ENCODE data around the gene CAP2.
"Not testable (repeated sequence)": the region's sequence is repeated elsewhere in the genome, so short reads cannot be mapped to it uniquely, and the experiment has no call there.

Gene CAP2

GRCh38 chr6:17419189-17419575 lies 25.8 kb downstream of the CAP2 start:
- CTCF ChIA-PET, result interaction anchor here (1.3 kb wide), 1 partner anchor 124 kb away, joined by 3 read pairs; no protein-coding TSS in a partner anchor
- no peak for DNase-seq (ENCODE audit: extremely low spot score)
- POLR2A ChIA-PET, result no interaction called here
- no peak for TF ChIP-seq CTCF (IDR thresholded peaks at IDR 0.05; ENCODE audit: control extremely low read depth, extremely low read depth, low read depth, missing control alignments)

- DNase-seq (ENCODE audit: extremely low spot score), result no peak
- POLR2A ChIA-PET, result no interaction called here
- no peak for TF ChIP-seq CTCF (IDR thresholded peaks at IDR 0.05; ENCODE audit: control extremely low read depth, extremely low read depth, low read depth, missing control alignments)
- CTCF ChIA-PET, result no interaction called here
Measured at GRCh38 chr6:17420368-17420767, 27.0 kb downstream of the CAP2 start.

DNA sequence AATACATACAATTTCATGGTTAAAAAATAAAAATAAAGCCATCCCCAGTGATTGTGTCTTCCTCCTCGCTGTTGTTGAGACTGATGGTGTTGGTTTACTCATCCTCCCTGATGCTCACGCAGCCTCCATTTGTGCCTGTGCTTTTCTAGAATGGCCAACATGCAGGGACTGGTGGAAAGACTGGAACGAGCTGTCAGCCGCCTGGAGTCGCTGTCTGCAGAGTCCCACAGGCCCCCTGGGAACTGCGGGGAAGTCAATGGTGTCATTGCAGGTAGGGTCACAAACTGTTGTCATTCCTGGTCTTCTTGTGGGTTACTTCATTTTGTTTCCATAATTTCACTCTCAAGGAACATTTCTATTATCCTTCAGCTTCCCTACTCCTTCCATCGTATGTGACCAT lies 28.0 kb downstream of the CAP2 start:
- TF ChIP-seq CTCF (IDR thresholded peaks at IDR 0.05; ENCODE audit: control extremely low read depth, extremely low read depth, low read depth, missing control alignments), result no peak
- ChIA-PET POLR2A (no interaction called here), CTCF (no interaction called here)
- DNase-seq (ENCODE audit: extremely low spot score), result no peak

DNA sequence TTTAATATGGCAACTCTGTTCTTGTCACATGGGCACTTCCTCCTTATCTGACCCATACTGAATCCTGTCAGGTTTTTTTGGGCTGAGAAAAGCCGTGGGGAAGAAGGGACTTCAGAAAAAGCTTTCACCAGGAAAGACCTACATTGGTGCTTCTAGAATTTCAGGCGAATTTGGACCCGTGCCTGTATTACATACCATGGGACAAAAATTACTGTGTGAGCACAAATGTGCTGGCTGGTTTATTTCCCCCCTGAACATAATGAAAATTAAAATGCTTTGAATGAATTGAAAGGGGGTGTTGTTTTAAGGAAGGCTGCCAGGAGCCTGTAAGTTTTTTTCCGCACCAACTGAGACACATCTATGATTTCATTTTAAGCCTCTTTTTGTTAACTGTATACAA lies 29.6 kb downstream of the CAP2 start:
- ChIA-PET POLR2A (no interaction called here), CTCF (no interaction called here)
- no peak for TF ChIP-seq CTCF (IDR thresholded peaks at IDR 0.05; ENCODE audit: control extremely low read depth, extremely low read depth, low read depth, missing control alignments)
- DNase-seq (ENCODE audit: extremely low spot score), result no peak

- no peak for TF ChIP-seq CTCF (IDR thresholded peaks at IDR 0.05; ENCODE audit: control extremely low read depth, extremely low read depth, low read depth, missing control alignments)
- no peak for DNase-seq (ENCODE audit: extremely low spot score)
- ChIA-PET POLR2A (no interaction called here), CTCF (no interaction called here)
Measured at GRCh38 chr6:17427062-17427461, 33.7 kb downstream of the CAP2 start.

- ChIA-PET POLR2A (no interaction called here), CTCF (no interaction called here)
- TF ChIP-seq CTCF (IDR thresholded peaks at IDR 0.05; ENCODE audit: control extremely low read depth, extremely low read depth, low read depth, missing control alignments), result no peak
- no peak for DNase-seq (ENCODE audit: extremely low spot score)
Measured at GRCh38 chr6:17427617-17428016, 34.2 kb downstream of the CAP2 start.

GRCh38 chr6:17428595-17429120 lies 35.3 kb downstream of the CAP2 start:
- CTCF ChIA-PET; DNase-seq (ENCODE audit: extremely low spot score); POLR2A ChIA-PET: not testable (repeated sequence)

All from GM10248 (cell line).